ENCODE results near the gene ROR2.

Gene ROR2

DNA sequence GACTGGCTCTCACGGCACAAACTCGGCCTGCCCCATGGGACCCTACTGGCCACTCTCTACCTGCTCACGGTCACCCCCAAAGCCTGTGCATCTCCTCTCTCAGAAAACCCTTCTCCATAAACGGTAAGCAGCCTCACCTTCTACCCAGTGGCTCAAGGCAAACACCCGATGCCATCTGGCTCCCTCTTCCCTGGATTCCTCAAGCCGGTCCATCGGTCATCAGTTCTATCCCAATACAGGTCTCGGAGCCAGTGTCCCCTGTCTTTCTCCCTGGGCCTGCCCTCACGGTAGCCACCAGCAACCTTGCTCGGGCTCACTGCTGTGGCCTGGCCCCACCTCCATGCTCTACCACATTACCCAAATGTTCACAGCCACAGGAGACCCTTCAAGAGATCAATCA lies 134.1 kb downstream of the ROR2 start:
- ATAC-seq: no peak

DNA sequence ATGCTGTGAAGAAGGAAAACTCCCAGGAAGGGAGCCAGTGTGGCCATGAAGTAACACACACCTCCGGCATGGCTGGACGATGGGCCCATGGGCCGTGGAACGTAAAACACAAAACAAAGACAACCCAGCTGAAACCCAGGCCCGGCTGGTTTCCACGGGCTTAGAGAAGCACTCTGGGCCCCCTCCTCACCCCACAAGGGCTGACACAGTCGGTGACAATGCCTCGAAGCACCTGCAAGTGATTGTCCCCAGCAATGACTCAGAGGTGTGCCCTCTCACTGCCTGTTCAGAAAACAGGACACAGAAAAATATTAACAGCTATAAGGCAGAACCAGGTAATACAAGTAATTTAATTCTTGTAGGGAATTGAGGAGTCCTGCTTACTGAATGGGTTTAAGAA lies 135.3 kb downstream of the ROR2 start:
- TF ChIP-seq, protein P1, sequence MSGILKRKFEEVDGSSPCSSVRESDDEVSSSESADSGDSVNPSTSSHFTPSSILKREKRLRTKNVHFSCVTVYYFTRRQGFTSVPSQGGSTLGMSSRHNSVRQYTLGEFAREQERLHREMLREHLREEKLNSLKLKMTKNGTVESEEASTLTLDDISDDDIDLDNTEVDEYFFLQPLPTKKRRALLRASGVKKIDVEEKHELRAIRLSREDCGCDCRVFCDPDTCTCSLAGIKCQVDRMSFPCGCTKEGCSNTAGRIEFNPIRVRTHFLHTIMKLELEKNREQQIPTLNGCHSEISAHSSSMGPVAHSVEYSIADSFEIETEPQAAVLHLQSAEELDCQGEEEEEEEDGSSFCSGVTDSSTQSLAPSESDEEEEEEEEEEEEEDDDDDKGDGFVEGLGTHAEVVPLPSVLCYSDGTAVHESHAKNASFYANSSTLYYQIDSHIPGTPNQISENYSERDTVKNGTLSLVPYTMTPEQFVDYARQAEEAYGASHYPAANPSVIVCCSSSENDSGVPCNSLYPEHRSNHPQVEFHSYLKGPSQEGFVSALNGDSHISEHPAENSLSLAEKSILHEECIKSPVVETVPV (CRISPR knock-in tag; IDR thresholded peaks at IDR 0.05): no peak
- no peak for TF ChIP-seq BACH2 (CRISPR knock-in tag; IDR thresholded peaks at IDR 0.05; ENCODE audit: borderline replicate concordance)
- TF ChIP-seq, protein P2, sequence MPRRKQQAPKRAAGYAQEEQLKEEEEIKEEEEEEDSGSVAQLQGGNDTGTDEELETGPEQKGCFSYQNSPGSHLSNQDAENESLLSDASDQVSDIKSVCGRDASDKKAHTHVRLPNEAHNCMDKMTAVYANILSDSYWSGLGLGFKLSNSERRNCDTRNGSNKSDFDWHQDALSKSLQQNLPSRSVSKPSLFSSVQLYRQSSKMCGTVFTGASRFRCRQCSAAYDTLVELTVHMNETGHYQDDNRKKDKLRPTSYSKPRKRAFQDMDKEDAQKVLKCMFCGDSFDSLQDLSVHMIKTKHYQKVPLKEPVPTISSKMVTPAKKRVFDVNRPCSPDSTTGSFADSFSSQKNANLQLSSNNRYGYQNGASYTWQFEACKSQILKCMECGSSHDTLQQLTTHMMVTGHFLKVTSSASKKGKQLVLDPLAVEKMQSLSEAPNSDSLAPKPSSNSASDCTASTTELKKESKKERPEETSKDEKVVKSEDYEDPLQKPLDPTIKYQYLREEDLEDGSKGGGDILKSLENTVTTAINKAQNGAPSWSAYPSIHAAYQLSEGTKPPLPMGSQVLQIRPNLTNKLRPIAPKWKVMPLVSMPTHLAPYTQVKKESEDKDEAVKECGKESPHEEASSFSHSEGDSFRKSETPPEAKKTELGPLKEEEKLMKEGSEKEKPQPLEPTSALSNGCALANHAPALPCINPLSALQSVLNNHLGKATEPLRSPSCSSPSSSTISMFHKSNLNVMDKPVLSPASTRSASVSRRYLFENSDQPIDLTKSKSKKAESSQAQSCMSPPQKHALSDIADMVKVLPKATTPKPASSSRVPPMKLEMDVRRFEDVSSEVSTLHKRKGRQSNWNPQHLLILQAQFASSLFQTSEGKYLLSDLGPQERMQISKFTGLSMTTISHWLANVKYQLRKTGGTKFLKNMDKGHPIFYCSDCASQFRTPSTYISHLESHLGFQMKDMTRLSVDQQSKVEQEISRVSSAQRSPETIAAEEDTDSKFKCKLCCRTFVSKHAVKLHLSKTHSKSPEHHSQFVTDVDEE (CRISPR knock-in tag; IDR thresholded peaks at IDR 0.05): no peak
- TF ChIP-seq, protein P3, sequence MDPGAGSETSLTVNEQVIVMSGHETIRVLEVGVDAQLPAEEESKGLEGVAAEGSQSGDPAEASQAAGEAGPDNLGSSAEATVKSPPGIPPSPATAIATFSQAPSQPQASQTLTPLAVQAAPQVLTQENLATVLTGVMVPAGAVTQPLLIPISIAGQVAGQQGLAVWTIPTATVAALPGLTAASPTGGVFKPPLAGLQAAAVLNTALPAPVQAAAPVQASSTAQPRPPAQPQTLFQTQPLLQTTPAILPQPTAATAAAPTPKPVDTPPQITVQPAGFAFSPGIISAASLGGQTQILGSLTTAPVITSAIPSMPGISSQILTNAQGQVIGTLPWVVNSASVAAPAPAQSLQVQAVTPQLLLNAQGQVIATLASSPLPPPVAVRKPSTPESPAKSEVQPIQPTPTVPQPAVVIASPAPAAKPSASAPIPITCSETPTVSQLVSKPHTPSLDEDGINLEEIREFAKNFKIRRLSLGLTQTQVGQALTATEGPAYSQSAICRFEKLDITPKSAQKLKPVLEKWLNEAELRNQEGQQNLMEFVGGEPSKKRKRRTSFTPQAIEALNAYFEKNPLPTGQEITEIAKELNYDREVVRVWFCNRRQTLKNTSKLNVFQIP (CRISPR knock-in tag; IDR thresholded peaks at IDR 0.05; ENCODE audit: borderline replicate concordance, low read depth): no peak
- TF ChIP-seq ZFP30 (CRISPR knock-in tag; IDR thresholded peaks at IDR 0.05): no peak
- no peak for TF ChIP-seq RARB (CRISPR knock-in tag; IDR thresholded peaks at IDR 0.05)
- no peak for TF ChIP-seq ZC3H10 (CRISPR knock-in tag; IDR thresholded peaks at IDR 0.05)
- TF ChIP-seq, protein P4, sequence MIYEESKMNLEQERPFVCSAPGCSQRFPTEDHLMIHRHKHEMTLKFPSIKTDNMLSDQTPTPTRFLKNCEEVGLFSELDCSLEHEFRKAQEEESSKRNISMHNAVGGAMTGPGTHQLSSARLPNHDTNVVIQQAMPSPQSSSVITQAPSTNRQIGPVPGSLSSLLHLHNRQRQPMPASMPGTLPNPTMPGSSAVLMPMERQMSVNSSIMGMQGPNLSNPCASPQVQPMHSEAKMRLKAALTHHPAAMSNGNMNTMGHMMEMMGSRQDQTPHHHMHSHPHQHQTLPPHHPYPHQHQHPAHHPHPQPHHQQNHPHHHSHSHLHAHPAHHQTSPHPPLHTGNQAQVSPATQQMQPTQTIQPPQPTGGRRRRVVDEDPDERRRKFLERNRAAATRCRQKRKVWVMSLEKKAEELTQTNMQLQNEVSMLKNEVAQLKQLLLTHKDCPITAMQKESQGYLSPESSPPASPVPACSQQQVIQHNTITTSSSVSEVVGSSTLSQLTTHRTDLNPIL (CRISPR knock-in tag; IDR thresholded peaks at IDR 0.05; ENCODE audit: low read depth): no peak
- TF ChIP-seq ISL1 (CRISPR knock-in tag; IDR thresholded peaks at IDR 0.05): no peak
- TF ChIP-seq GLIS3 (CRISPR knock-in tag; IDR thresholded peaks at IDR 0.05): no peak
- no peak for TF ChIP-seq ZNF565 (CRISPR knock-in tag; conservative IDR thresholded peaks at IDR 0.05; ENCODE audit: low read depth)
- TF ChIP-seq ARNTL (CRISPR knock-in tag; IDR thresholded peaks at IDR 0.05; ENCODE audit: borderline replicate concordance, low read depth): no peak
- TF ChIP-seq ZNF70 (CRISPR knock-in tag; IDR thresholded peaks at IDR 0.05): no peak
- TF ChIP-seq, protein P5, sequence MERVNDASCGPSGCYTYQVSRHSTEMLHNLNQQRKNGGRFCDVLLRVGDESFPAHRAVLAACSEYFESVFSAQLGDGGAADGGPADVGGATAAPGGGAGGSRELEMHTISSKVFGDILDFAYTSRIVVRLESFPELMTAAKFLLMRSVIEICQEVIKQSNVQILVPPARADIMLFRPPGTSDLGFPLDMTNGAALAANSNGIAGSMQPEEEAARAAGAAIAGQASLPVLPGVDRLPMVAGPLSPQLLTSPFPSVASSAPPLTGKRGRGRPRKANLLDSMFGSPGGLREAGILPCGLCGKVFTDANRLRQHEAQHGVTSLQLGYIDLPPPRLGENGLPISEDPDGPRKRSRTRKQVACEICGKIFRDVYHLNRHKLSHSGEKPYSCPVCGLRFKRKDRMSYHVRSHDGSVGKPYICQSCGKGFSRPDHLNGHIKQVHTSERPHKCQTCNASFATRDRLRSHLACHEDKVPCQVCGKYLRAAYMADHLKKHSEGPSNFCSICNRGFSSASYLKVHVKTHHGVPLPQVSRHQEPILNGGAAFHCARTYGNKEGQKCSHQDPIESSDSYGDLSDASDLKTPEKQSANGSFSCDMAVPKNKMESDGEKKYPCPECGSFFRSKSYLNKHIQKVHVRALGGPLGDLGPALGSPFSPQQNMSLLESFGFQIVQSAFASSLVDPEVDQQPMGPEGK (CRISPR knock-in tag; IDR thresholded peaks at IDR 0.05; ENCODE audit: borderline replicate concordance): no peak
- TF ChIP-seq ZNF8 (CRISPR knock-in tag; IDR thresholded peaks at IDR 0.05): no peak
- TF ChIP-seq OSR1 (CRISPR knock-in tag; IDR thresholded peaks at IDR 0.05): no peak
- no peak for ATAC-seq

More for the DNA sequence above, 134.1 kb downstream of the ROR2 start:
- TF ChIP-seq, protein P2 (CRISPR knock-in tag; IDR thresholded peaks at IDR 0.05): no peak
- TF ChIP-seq ISL1 (CRISPR knock-in tag; IDR thresholded peaks at IDR 0.05) (no peak), ZFP30 (CRISPR knock-in tag; IDR thresholded peaks at IDR 0.05) (no peak), ZNF565 (CRISPR knock-in tag; conservative IDR thresholded peaks at IDR 0.05; ENCODE audit: low read depth) (no peak), ZFP3 (CRISPR knock-in tag; IDR thresholded peaks at IDR 0.05) (no peak), ZNF8 (CRISPR knock-in tag; IDR thresholded peaks at IDR 0.05) (no peak), SNAI2 (CRISPR knock-in tag; IDR thresholded peaks at IDR 0.05) (no peak), TCF4 (CRISPR knock-in tag; IDR thresholded peaks at IDR 0.05; ENCODE audit: borderline replicate concordance) (no peak), GLIS3 (CRISPR knock-in tag; IDR thresholded peaks at IDR 0.05) (no peak), TOX (CRISPR knock-in tag; IDR thresholded peaks at IDR 0.05; ENCODE audit: borderline replicate concordance) (no peak), RARB (CRISPR knock-in tag; IDR thresholded peaks at IDR 0.05) (no peak), ARNTL (CRISPR knock-in tag; IDR thresholded peaks at IDR 0.05; ENCODE audit: borderline replicate concordance, low read depth) (no peak)
- TF ChIP-seq, protein P5 (CRISPR knock-in tag; IDR thresholded peaks at IDR 0.05; ENCODE audit: borderline replicate concordance): no peak

Data from SK-N-SH treated with all-trans-retinoic acid at 6 μM for 48 hours (cell line).